ENCODE data around the gene MGAT4B. TPM values are rescaled to one million over a fixed set of nuclear protein-coding genes. Genes with fewer than 3 reads are reported as not detected.

The MGAT4B gene
- total RNA-seq, 4 donors from 2014 or later, result 366 to 1,291 (median 1,007) TPM

DNA sequence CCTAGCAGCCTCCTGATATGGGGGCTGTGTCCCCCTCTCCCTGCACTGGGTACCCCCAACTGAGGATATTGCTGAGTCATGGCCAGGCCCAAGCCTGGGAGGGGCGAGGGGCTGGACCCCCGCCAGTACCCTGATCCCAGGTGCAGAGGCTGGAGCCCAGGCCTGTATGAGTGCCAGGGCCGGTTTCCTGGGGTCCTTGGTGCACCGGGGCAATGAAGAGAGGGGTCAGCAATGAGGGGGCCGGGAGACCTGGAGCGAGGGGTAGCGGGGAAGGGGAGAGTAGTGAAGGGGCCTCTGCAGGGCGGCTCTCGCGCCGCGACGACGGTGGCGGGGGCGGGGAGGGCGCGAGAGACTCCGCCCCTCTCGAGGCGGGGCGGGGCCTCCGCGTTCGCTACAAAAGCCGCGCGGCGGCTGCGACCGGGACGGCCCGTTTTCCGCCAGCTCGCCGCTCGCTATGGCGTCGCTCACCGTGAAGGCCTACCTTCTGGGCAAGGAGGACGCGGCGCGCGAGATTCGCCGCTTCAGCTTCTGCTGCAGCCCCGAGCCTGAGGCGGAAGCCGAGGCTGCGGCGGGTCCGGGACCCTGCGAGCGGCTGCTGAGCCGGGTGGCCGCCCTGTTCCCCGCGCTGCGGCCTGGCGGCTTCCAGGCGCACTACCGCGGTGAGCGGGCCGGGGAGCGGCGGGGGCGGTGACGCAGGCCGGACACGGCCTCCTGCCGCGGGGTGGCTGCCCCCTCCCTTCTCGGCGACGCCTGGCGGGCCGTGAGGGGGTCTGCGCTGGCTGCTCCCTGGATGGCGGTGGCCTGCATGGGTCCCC lies 14.0 kb upstream of the MGAT4B start, which contains the start of gene SQSTM1:
Gene SQSTM1 (plus strand): TSS at position 423 of the 815 bp plus-strand sequence. CDS start 32 bp downstream, at position 455.
- Histone ChIP-seq H3K4me3 (peak within 1 kb of the TSS; percentile 77 to 96 (median 84)), H3K27me3 (no peaks in the 10 kb centered on the region), H3K4me1 (peaks cover 7 to 77% (median 32%) of the 10 kb centered on the region in 4 donors), H3K27ac (peak within 1 kb of the TSS; percentile 93 to 100 (median 96)), H3K36me3 (peaks cover 0 to 37% (median 0%) of the 10 kb centered on the region in 3 donors), H3K9me3 (no peaks in the 10 kb centered on the region)
- peak; percentile 75 to 92 (median 91) for DNase-seq
- peak; percentile 99 for TF ChIP-seq POLR2A (IDR thresholded peaks at IDR 0.05)
- TF ChIP-seq, protein P1, sequence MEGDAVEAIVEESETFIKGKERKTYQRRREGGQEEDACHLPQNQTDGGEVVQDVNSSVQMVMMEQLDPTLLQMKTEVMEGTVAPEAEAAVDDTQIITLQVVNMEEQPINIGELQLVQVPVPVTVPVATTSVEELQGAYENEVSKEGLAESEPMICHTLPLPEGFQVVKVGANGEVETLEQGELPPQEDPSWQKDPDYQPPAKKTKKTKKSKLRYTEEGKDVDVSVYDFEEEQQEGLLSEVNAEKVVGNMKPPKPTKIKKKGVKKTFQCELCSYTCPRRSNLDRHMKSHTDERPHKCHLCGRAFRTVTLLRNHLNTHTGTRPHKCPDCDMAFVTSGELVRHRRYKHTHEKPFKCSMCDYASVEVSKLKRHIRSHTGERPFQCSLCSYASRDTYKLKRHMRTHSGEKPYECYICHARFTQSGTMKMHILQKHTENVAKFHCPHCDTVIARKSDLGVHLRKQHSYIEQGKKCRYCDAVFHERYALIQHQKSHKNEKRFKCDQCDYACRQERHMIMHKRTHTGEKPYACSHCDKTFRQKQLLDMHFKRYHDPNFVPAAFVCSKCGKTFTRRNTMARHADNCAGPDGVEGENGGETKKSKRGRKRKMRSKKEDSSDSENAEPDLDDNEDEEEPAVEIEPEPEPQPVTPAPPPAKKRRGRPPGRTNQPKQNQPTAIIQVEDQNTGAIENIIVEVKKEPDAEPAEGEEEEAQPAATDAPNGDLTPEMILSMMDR (IDR thresholded peaks at IDR 0.05), result peak in 4 of 6 experiments; percentile 20 to 45 (median 38)

DNA sequence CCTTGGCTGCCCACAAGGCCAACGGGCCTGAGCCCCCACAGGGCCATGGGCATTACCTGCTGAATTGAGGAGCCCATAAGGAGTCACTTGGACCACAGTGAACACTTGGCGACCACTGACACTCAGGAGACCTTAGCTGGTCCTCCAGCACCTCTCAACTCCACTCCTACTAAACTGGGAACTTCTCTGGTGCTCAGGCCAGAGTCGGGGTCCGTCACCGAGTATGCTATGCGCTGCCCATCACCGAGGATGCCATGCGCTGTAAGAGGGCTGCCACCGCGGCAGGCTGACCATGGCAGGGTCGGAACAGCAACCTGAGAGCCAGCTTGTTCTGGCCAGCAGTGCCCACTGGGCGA lies 13.4 kb upstream of the MGAT4B start:
- Histone ChIP-seq H3K27me3 (no peaks in the 10 kb centered on the region), H3K4me1 (peaks cover 7 to 71% (median 32%) of the 10 kb centered on the region in 4 donors), H3K9me3 (no peaks in the 10 kb centered on the region), H3K4me3 (peak overlapping the region; percentile 77 to 96 (median 84)), H3K27ac (peak overlapping the region; percentile 93 to 100 (median 96)), H3K36me3 (peaks cover 0 to 31% (median 0%) of the 10 kb centered on the region in 3 donors)
- no peak for TF ChIP-seq POLR2A (IDR thresholded peaks at IDR 0.05)
- TF ChIP-seq, protein P1 (IDR thresholded peaks at IDR 0.05), result no peak
- DNase-seq, result no peak

DNA sequence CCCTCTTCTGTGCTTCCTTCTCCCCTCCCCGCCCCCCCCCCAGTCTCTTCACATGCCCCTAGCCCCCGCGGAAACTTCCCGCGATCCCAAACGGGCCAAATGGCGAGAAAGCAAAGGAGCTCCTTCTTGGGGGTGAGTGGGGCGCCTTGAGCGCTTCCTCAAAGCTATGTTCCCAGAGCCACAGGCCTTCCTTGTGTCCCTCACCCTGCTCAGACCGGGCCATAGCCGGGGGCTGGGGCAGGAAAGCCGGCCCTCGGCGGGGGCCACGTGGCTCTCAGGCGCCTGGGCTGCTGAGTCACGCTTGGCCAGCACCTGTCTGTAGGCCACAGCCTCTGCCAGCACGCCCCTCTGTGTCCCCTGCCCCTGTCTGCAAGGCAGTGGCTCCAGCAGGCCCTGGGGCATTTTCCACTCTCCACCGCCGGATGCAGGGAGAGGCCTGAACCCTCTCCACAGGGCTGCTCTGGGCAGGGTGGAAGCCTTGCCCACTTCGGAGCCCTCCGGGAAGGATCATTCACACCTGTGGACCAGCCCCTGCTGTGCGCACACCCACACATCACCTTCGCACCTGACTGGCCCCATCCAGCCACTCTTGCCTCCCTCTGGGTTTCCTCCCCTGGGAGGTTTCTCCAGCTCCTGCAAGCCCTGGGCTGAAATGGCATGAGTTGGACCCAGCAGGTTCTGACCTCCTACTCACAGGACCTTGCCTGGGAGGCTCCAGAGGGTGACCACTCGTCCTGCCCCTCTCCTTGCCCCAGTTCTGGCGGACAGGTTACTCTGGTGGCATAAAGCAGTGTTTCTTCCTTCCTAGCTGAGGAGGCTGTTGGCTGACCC lies 12.8 kb upstream of the MGAT4B start:
- Histone ChIP-seq H3K27ac (peak overlapping the region; percentile 93 to 100 (median 96)), H3K9me3 (no peaks in the 10 kb centered on the region), H3K27me3 (no peaks in the 10 kb centered on the region), H3K4me1 (peaks cover 7 to 65% (median 32%) of the 10 kb centered on the region in 4 donors), H3K4me3 (peak overlapping the region; percentile 77 to 96 (median 84)), H3K36me3 (peaks cover 0 to 25% (median 0%) of the 10 kb centered on the region in 3 donors)
- DNase-seq, result peak; percentile 70 to 86 (median 82)
- TF ChIP-seq POLR2A (IDR thresholded peaks at IDR 0.05), result no peak
- TF ChIP-seq, protein P1 (IDR thresholded peaks at IDR 0.05), result no peak

DNA sequence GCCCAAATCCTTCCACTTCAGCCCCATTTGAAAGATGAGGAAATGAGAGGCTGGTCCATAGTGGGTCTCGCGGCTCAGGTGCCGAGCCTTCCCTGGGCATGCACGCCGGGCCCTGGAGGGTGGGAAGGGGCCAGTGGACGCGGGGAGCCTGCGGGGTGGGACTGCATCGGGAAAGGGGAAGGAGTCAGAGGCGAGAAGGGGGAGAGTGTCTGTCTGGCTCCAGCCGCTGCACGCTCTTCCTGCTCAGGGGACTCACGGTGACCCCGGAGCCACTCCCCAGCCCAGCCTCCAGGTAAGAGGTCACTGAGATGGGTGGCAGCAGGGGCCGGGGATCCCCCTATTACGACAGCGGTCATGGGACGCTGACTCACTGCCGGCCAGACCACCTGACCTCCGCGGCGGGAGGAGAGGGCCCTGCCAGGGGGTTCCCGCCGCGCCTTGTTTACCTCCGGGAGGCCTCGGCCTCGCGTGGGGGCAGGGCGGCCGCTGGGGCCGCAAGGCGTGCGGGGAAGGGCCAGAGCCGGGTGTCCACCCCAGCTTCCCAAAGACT lies 12.2 kb upstream of the MGAT4B start:
- peaks cover 7 to 58% (median 32%) of the 10 kb centered on the region in 4 donors for H3K4me1 ChIP-seq
- peak overlapping the region; percentile 37 to 84 (median 66) for H3K4me3 ChIP-seq
- TF ChIP-seq POLR2A (IDR thresholded peaks at IDR 0.05), result peak; percentile 10 to 72
- TF ChIP-seq, protein P1 (IDR thresholded peaks at IDR 0.05), result no peak

More for the DNA sequence above, 12.2 kb upstream of the MGAT4B start:
- Histone ChIP-seq H3K27ac (peak overlapping the region; percentile 93 to 100 (median 96)), H3K36me3 (peaks cover 0 to 18% (median 0%) of the 10 kb centered on the region in 3 donors), H3K27me3 (no peaks in the 10 kb centered on the region), H3K9me3 (no peaks in the 10 kb centered on the region)
- DNase-seq, result peak; percentile 94 to 98 (median 98)

All from Peyer's patch (tissue), 4 donors.